Stimulated activated CD4-positive, alpha-beta T cell treated with anti-CD3 and anti-CD28 coated beads, Interleukin-1b, Interleukin-23, amount 100 ng/mL, for 24 hours (primary cell): ENCODE data around the gene IFI30.
"Not testable (repeated sequence)": the region's sequence is repeated elsewhere in the genome, so short reads cannot be mapped to it uniquely, and the experiment has no call there.

Experiments used
- DNase-seq, 4 experiments: peaks; one replicate each; pipeline ENCODE4 v3.0.0-alpha.2; 2020; ENCODE audit warnings: low read depth in 4 of 4, low spot score in 1 of 4

IFI30 gene

DNA sequence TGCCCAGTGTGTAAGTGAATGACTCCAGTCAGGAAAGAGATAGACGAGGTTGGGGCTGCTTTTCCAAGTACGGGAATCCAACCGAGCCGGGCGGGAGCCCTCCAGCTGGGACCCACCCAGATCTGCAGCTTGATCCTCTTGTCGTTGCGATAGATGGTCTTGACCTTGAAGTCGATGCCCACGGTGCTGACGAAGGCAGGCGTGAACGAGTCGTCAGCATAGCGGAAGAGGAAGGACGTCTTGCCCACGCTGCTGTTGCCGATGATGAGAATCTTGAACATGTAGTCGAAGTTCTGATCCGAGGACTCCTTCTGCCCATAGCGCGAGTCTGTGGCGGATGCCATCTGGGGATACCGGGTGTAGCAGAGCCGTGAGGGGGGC, 28.8 kb downstream of the IFI30 start:
- no peak for DNase-seq

DNA sequence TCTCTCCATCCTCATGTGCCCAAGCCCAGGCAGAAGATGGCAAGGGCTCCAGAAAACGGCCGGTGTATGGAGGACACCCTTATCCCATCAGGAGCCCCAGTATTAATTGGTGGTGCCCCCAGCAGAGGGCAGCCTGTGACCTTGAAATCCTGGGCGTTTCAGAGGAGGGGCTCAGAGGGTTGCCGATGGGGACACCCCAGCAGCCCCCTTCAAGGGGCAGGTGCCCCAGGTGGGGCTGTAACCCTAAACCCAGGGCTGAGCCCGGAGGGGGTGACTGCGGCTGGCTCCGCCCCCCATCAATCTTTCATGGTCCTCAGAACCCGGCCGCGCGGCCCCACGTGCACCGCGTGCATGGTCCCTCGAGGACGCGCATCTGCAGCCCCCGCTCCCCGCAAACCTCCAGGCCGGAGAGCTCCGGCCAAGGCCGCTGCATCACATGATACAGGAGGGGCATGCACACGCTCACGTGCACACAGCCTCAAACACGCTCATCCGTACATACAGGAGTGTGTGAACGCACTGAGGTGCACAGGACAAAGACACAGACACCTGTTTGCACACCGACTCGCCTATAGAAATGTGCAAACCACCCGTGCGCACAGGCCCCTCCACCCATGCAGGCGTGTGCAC, 29.3 kb downstream of the IFI30 start:
- no peak for DNase-seq

DNA sequence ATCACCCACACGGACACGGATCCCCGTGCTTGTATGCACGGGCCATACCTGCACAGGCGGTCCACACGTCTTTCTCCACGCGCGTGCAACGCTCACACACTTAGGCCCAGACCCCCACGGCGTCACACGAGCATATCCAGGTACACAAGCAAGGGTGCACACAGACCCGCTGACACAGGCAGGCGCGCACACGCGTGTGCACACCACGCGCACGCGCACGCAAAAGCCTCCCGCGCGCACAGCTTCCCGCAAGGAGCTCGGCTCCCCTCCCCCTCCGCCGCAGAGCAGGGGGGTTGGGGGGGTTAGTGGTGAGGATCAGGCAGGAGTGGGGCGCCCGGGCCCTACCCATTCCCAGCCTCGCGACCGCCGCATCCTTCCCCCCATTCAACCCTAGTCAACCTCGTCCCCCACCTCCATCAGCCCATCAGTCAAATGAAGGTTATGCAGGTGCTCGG, 29.8 kb downstream of the IFI30 start:
- DNase-seq: peak in 1 of 4 experiments; percentile 37

DNA sequence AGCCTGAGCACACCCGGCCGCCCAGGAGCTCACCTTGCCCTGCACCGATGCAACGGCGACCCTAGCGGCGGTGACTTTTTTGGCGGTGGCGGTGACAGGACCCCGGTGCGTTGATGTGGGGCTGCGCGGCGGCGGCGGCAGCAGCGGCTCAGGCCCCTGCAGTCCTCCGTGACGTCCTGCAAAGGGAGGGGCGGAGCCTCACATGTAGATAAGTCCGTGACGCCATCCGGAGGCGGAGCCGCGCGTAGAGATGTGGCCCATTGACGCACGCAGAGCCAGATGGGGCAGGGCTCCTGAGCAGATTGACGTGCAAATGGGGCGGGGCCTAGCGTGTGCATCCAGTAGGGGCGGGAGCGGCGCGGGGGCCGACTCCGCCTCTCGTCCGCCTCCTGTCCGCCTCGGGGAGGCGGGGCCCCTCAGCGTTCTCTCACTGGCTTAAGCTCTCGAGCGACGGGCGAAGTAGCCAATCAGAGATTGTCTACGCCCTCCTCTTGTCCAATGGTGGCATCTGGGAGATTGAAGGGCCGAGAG, 30.3 kb downstream of the IFI30 start, which contains the start of gene RAB3A:
TSS of gene RAB3A (minus strand) at position 180 of the 531 bp plus-strand sequence. CDS start 1,302 bp downstream, outside the sequence.
- peak; percentile 97 to 100 (median 98) for DNase-seq

DNA sequence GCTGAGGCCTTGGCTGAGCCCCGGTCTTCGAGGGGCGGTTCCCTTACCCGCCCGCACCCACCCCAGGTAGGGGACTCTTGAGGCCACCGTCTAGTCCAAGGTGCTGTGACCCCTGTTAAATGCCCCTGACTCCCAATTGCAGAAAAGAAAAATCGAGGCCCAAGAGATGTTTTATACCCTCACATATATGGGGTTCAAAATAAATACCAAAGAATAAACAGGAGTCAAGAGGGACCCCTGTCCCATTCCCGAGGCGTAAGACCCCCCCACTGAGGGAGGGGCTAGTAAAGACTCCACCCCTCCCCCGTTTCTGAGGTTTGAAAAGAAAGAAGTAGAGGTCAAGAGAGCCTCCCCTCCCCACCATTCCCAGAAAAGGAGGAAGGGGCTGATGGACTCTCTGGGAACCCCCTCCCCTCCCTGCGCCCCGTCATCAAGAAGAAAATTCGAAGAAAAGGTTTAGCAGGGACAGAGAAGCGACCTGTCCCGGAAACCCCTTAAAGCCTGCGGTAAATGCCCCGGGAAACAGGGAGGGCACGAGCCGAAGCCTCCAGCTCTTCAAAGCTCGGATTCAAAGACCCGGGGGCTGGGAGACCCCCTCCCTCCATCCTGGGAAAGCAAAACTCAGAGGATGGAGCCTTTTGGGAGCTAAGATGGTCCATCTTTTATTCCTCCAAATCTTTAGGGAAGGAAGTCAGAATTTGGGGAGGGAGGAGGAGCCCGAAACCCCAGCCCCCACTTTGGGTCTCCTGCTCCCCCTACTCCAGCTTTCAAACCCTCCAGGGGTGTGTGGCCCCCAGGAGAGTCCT, 31.0 kb downstream of the IFI30 start:
- no peak for DNase-seq

DNA sequence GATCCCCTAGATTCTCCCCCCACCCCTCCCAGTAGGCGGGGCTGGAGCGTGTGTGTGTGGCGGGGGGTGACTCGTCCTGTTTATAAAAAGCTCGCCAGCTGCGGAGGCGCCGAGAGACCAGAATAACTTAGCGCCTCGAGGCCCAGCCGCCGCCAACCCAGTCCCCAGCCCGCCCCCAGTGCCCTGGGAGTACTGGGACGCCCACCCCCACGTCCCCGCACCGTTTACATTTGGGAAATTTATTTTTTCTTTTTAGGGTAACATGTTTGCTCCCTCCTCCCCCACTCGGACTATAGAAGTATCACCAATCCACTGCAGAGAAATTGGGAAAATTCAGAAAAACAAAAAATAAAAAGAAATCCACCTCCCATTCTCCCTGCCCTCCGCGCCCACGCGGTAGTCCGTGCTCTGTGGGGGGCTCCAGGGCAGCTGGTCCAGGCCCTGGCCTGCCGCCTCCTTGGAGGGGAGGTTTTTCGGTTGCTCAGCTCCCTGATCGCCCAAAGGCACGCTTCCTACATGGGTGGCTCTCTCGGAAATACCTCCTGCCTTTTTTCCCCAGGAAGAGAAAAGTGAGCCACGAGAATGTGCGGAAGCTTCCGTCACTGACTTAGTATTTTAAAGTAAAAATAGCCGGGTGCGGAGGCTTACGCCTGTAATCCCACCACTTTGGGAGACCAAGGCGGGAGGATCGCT, 31.7 kb downstream of the IFI30 start:
- DNase-seq: no peak

DNA sequence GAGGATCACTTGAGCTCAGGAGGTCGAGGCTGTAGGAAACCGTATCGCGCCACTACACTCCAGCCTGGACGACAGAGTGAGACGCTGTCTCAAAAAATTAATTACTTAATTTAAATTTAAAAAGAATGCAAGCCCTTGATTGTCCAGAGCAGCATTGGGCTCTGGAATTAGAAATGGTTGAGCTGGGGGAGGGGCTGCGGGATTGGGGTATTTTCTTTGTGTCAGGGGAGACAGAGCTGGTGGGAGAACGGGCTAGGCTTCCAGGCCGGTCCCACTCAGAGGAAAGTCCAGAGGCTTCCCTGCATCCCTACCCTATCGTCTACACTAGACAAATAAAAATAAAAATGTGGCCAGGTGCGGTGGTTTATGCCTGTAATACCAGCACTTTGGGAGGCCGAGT, 32.4 kb downstream of the IFI30 start:
- DNase-seq: no peak

DNA sequence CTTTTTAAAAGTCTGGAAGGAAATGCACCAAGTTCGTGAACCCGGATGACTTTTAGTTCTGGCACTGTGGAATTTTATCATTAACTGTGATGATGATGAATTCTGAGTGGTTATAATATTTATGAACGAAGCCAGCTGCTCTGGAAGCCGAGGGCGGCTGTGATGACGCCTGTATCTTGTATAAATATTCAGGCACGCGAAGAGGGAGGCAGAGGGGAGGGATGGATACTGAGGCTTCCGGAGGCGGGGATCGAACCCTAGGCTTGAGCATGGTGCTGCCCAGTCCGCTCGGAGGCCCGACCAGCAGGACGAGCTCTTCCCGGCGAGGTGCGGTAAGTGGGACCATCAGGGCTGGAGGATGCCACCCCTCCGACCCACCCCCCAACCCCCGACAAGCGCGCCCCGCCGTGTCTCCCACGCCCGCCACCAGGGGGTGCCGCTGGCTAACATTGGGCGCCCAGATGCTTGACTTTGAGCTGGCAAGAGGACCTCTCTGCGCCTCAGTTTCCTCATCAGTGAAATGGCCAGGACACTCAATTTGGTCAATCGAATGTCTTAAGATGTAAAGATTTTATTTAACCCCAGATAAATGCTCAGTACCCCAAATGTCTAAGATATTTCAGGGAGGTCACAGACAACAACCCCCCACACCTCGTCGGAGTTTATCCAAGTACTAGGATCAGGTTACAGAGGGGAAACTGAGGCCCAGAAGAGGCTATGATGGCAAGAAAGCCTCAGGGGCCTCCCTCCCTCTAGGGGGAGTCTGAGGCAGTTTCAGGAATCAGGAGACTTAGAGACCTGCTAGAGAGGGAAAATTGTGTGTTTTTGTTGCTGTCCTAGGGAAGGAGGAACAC, 34.7 kb downstream of the IFI30 start:
- no peak for DNase-seq

DNA sequence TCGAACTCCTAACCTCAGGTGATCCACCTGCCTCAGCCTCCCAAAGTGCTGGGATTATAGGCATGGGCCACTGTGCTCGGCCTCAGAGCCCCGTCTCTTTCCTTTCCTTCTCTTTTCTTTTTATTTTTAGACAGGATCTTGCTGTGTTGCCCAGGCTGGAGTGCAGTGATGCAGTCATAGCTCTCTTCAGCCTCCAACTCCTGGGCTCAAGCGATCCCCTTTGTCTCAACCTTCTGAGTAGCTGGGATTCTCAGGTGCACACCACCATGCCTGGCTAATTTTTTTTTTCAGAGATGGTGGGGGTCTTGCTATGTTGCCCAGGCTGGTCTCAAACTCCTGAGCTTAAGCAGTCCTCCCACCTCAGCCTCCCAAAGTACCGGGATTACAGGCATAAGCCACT, 36.3 kb downstream of the IFI30 start:
- not testable (repeated sequence) for DNase-seq

DNA sequence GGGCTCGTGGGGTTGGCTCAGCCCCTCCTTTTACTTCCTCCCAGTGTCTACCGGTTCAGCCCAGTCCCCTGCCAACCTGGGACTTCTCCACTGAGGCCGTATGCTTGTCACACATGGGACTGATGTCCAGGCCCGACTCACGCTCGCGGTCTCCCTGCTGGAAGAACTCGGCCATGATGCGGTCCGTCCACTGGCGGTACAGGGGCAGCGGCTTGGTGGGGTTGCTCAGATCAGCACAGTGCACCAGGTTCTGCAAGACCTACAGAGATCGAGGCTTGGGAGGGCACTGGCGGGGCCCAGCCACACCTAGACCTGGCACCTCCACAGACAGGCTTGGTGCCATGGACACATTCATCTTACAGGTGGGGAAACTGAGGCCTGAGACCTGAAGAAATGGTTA, 38.1 kb downstream of the IFI30 start:
- no peak for DNase-seq

DNA sequence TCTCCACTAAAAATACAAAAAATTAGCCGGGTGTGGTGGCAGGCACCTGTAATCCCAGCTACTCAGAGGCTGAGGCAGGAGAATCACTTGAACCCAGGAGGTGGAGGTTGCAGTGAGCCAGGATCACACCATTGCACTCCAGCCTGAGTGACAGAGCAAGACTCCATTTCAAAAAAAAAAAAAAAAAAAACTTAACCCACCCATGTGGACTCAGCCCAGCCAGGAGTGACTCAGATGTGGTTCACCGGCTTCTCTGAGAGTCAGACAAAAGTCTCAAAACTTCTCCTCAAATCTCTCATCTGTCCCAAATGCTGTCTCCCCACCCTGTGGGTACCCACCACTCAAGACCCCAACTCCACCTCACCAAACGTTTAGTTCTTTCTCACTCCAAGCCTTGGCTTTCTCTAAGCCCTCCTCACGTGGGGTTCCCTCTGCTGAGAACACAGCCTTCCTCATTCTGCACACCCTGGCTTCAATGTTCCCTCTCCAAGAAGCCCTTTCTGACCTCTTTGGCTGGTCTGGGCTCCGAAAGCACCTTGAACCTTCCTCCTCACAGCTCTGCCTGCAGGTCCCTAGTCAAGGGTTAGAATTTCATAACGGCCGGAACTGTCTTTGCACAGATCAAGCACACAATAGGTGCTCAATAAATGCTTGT, 41.3 kb downstream of the IFI30 start:
- DNase-seq: no peak

DNA sequence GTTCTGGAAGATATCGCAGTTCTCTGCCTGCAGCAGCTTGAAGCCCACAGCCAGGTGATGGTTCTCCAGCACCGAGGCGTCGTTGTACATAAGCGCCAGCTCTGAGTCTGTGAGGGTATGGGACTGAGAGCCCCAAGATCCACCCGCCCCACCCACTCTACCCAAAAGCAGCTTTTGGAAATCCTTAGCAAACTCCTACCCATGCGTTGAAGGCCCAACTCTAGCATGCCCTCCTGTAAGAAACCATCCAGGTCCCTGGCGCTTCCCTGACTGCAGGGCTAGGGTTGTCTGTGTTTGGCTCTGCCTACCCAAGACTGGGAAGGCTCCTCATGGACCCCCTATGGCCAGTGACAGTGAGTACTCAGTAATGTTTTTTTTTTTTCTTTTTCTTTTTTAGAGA, 43.2 kb downstream of the IFI30 start:
- DNase-seq: no peak

DNA sequence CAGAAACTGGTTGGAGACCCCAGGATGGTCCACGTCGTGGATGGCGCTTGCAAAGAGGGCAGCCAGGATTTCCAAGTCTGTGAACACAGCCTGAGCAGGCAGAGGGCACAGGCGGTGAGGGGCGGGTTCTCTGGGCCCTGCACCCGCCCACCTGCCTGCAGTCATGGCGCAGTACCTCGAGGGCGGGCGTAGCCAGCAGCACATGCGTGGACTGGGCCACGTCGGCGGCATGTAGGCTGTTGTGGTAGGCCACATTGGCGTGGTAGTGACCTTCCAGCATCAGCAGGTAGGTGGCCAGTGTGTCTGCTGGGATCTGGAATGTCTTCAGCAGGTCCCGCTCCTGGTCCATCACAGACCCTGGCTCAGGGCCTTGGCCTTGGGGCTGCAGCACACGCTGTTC, 44.5 kb downstream of the IFI30 start:
- DNase-seq: no peak

DNA sequence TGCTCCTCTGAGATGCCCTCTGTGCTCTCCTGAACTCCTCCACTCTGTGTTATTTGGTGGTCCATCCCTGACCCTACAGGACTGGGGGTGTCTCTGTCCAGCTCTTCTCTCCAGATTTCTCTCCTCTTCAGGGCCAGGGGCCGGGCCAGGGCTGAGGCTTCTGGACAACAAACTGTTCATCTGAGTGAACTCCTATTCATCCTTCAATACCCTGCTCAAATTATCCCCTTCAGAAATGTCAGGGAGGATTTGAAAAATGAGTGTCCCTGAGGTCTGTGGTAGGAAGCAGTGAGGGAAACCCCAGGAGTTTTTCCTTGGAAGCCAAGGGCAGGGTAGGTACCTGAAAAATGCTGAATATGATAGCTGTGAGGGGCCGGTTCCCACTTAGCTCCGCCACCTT, 45.0 kb downstream of the IFI30 start:
- DNase-seq: no peak

DNA sequence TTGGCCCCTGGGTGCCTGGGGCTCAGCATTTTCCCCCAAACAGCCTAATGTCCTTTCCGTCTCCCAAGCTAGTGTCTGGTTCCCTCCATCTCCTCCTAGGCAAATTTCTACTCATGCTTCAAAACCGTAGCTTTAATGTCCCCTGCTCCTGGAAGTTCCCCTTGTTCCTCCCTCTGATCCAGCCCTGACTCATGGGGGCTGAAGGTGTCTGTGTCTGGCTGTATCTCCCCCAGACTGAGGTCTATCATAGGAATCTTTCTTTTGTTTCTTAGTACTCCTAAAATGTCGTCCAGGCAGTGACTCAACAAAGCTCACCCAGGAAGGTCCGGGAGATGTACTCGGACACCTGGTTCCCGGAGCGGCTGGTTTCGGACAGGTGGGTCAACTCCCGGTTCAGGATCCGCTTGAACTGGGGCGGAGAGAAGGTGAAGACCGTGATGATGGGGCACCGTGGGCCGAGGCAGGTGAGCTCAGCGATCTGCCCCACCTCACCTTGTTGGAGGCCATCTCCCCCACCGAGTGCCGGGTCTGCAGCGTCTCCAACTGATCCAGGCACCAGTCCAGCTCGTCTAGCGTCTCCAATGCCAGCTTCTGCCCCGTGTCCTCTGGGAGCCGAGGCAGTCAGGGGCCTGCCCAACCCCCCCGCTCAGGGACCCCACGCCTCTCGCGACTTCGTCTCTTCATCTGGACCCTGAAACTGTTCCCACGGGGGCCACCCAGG, 46.5 kb downstream of the IFI30 start:
- no peak for DNase-seq

DNA sequence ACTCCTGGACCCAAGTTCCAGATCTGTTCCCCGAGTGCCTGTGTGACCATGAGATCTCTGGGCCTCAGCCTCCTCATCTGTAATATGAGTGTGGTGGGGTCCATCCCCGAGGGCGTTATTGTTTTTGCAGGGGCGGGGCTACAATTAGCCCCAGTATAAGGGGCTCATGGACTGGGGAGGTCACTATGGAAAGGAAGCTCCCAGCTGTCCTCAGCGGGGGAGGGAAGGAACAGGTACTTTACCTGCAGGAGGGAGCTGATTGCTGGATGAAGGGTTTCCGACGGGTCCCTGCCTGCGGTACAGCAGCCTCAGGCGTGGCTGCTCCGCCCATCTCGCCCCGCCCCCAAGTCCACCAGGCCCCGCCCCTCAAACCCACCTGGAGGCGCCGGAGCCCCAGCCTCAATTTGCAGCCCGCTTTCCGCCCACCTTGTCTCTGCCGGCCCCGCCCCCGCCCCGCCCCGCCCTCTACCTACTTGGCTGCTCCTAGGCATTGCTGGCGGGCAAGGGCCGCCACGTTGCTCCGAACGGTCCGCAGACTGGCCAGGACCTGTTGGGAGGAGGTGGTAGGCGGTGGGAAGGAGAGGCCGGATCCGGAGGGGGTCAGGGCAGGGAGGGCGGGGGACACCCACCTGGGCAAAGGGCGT, 47.1 kb downstream of the IFI30 start:
- DNase-seq: no peak

DNA sequence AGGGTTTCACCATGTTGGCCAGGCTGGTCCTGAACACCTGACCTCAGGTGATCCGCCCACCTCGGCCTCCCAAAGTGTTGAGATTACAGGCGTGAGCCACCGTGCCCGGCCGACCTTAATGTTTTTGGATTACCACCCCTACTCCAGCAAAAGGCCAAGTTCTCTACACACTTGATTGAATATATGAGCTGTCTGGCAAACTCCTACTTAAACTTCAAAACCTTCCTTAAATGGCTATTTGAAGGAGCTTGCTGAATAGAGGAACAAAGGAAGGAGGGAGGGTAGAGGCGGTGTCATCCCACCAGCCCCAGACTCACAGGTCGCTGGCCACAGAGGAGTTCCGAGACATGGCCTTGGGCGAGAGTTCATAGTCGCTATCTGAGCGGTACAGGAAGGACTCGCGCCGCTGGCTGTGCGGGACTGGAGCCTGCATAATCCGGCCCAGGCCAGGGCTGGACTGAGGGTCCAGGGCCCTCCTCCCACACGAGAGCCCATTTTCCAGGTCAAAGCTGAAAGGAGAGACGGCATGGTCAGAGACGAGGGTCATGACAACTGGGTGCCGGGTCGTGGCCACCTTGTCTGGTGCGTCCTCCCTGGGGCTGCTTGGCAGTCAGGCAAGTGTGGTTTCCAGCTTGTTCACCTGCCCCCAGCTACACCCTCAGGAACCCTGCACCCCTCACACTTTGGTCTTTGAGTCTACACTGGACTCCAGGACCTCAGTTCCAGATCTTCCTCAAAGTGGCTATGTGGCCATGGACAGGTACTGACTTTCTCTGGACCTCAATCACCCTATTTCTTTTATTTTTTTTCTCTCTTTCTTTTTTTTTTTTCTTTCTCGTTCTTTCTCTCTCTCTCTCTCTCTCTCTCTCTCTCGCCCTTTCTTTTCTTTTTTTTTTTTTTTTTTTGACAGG, 48.5 kb downstream of the IFI30 start:
- no peak for DNase-seq

DNA sequence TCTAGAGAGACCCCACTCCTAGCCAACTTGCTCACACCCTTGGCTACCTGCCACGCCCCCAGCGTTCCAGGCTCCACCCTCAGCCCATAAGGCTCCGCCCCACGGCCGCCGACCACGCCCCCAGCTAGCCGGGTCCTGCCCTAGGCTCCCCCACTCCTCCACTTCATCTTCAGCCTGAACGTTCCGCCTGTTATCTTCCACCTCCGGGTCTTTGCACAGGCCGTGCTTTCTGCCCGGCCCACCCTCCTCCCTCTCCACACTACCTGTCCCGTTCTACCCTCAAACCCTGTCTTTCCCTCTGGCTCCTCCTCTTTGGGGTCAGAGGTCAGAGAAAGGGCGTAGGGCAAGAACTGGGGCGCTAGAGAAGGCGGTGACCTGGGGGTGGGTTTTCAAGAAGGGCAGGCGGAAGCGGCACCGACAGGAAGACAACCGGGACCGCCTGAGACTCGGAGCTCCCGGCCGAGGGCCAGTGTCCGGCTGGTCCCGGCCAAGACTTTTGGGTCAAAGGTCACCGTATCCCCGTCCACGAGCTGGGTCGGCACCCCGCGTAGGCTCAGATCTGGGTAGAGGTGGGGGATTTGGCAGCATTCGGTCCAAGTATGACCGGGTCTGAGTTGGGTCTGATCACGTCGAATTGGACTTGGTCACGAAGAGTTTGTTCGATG, 50.4 kb downstream of the IFI30 start:
- no peak for DNase-seq
